GM12865 (cell line): ENCODE results near the gene CNMD.

ENCODE experiments used
- DNase-seq: peaks from one replicate; pipeline ENCODE4 v3.0.0; 2010; ENCODE audit warnings: low read depth
- H3K4me3 ChIP-seq: 2 replicates; pipeline ENCODE4 v1.5.1; 2011; ENCODE audit warnings: mild to moderate bottlenecking, low read depth, low read length, control low read depth
- CTCF ChIP-seq: IDR thresholded peaks from 2 replicates; pipeline ENCODE4 v1.5.1; 2011; ENCODE audit warnings: low read length, control low read depth, low read depth, inconsistent platforms; ENCODE audit not compliant: insufficient read depth; ENCODE audit errors: missing control alignments

Gene CNMD

GRCh38 chr13:52739468-52740071 lies at the start of gene CNMD:
CNMD (minus strand) TSS chr13:52739820; CDS start chr13:52739701, 119 bp downstream.
- DNase-seq = no peak
- H3K4me3 ChIP-seq = no peak within 1 kb of the TSS
- TF ChIP-seq CTCF = no peak

- DNase-seq = no peak
- H3K4me3 ChIP-seq = no peak overlapping the region
- no peak for TF ChIP-seq CTCF
These were observed 48.4 kb upstream of the CNMD start for GRCh38 chr13:52788011-52788410.

GRCh38 chr13:52787235-52787634 lies 47.6 kb upstream of the CNMD start:
- no peak for TF ChIP-seq CTCF
- no peak overlapping the region for H3K4me3 ChIP-seq
- no peak for DNase-seq

GRCh38 chr13:52786766-52787165 lies 47.1 kb upstream of the CNMD start:
- H3K4me3 ChIP-seq = no peak overlapping the region
- no peak for DNase-seq
- TF ChIP-seq CTCF = no peak

- DNase-seq = no peak
- TF ChIP-seq CTCF = no peak
- no peak overlapping the region for H3K4me3 ChIP-seq
These were observed 46.1 kb upstream of the CNMD start for GRCh38 chr13:52785739-52786138.

GRCh38 chr13:52784591-52785340 lies 45.1 kb upstream of the CNMD start:
- TF ChIP-seq CTCF = no peak
- DNase-seq = no peak
- no peak overlapping the region for H3K4me3 ChIP-seq
